GM12891 (cell line): Measurements from ENCODE around the gene TYW1B.
"Not testable (repeated sequence)": the region's sequence is repeated elsewhere in the genome, so short reads cannot be mapped to it uniquely, and the experiment has no call there.

ENCODE experiments used
- PAX5 ChIP-seq: IDR thresholded peaks from 2 replicates; pipeline ENCODE4 v1.6.1; 2011; ENCODE audit warnings: low read length, moderate library complexity, mild to moderate bottlenecking; ENCODE audit not compliant: insufficient read depth, severe bottlenecking
- POLR2A ChIP-seq: IDR thresholded peaks from 2 replicates; pipeline ENCODE4 v1.6.1; 2011; ENCODE audit warnings: low read depth, low read length, control low read depth
- POLR2AphosphoS5 ChIP-seq: IDR thresholded peaks from 2 replicates; pipeline ENCODE4 v1.6.1; 2011; ENCODE audit warnings: low read depth, low read length, control low read depth
- POU2F2 ChIP-seq: IDR thresholded peaks from 2 replicates; pipeline ENCODE4 v1.6.1; 2011; ENCODE audit warnings: low read depth, mild to moderate bottlenecking, control low read depth, low read length, moderate library complexity
- SPI1 ChIP-seq: IDR thresholded peaks from 2 replicates; pipeline ENCODE4 v1.6.1; 2011; ENCODE audit warnings: low read depth, low read length, control low read depth
- TAF1 ChIP-seq: IDR thresholded peaks from 2 replicates; pipeline ENCODE4 v1.6.1; 2011; ENCODE audit warnings: low read depth, low read length, control low read depth

DNA sequence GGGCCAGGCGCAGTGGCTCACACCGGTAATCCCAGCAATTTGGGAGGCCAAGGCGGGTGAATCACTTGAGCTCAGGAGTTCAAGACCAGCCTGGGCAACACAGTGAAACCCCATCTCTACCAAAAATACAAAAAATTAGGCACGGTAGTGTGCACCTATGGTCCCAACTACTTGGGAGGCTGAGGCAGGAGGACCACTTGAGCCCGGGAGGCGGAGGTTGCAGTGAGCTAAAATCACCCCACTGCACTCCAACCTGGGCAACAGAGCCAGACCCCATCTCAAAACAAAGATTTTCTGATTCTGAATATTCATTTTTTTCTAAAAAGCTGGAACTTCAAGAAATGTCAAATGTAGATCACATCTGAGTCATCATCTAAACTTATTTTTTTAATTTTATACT, 10.3 kb upstream of the TYW1B start:
- TF ChIP-seq POLR2AphosphoS5, POLR2A, TAF1, POU2F2, PAX5, SPI1: not testable (repeated sequence)
